Effector memory CD4-positive, alpha-beta T cell (primary cell): ENCODE results near the gene SELE.
"Not testable (repeated sequence)": the region's sequence is repeated elsewhere in the genome, so short reads cannot be mapped to it uniquely, and the experiment has no call there.

Experiments used
- DNase-seq, 3 donors: peaks; one replicate each; pipeline ENCODE4 v3.0.0-alpha.2; 2020
- H3K27ac ChIP-seq: 2 replicates; pipeline ENCODE4 v1.7.0; 2013; ENCODE audit warnings: mild to moderate bottlenecking, low read length, moderate library complexity; ENCODE audit not compliant: insufficient read depth, poor library complexity, severe bottlenecking
- H3K27me3 ChIP-seq: replicated peaks from 2 replicates; pipeline ENCODE4 v1.7.0; 2013; ENCODE audit warnings: mild to moderate bottlenecking, low read length; ENCODE audit not compliant: insufficient read depth, control insufficient read depth, poor library complexity, severe bottlenecking
- H3K36me3 ChIP-seq: 2 replicates; pipeline ENCODE4 v1.7.0; 2013; ENCODE audit warnings: mild to moderate bottlenecking, low read length, moderate library complexity; ENCODE audit not compliant: control insufficient read depth, insufficient read depth
- H3K4me1 ChIP-seq: 2 replicates; pipeline ENCODE4 v1.7.0; 2013; ENCODE audit warnings: low read length, mild to moderate bottlenecking; ENCODE audit not compliant: control insufficient read depth, insufficient read depth, poor library complexity, severe bottlenecking
- H3K4me3 ChIP-seq: 2 replicates; pipeline ENCODE4 v1.7.0; 2013; ENCODE audit warnings: low read length, low read depth, mild to moderate bottlenecking; ENCODE audit not compliant: insufficient read depth, poor library complexity, severe bottlenecking
- H3K9me3 ChIP-seq: 2 replicates; pipeline ENCODE4 v1.7.0; 2013; ENCODE audit warnings: mild to moderate bottlenecking, low read length, moderate library complexity; ENCODE audit not compliant: control insufficient read depth

SELE gene

DNA sequence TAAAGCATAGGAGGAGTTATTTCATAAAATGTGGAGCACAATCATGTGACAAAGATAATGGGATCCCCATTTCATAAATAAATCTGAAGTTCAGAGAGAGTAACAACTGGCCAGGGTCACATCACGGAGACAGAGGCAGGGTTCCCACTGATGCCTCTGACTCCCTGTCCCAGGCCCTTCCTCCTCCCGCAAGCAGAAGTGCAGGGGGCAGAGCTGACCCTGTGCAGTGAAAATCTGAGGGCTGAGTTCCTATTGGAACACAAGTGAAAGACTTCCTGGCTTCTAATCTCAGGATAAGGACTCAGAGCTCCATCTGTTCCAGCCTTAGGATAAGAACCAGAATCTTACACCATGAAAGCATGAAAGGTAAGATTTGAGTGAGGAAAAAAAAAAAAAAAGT lies 44.5 kb downstream of the SELE start:
- DNase-seq, result no peak
- no peaks in the 10 kb centered on the region for H3K36me3 ChIP-seq
- no peak overlapping the region for H3K4me3 ChIP-seq
- no peaks in the 10 kb centered on the region for H3K27me3 ChIP-seq
- H3K4me1 ChIP-seq, result peaks cover 43% of the 10 kb centered on the region
- H3K9me3 ChIP-seq, result no peaks in the 10 kb centered on the region
- peak overlapping the region; percentile 9 for H3K27ac ChIP-seq

DNA sequence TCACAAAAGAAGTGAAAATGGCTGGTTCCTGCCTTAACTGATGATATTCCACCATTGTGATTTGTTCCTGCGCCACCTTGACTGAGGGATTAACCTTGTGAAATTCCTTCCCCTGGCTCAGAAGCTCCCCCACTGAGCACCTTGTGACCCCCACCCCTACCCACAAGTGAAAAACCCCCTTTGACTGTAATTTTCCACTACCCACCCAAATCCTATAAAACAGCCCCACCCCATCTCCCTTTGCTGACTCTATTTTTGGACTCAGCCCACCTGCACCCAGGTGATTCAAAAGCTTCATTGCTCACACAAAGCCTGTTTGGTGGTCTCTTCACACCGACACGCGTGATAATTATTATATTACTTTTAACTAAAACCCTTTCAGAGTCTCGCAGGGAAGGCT lies 45.5 kb downstream of the SELE start:
- H3K4me3 ChIP-seq, H3K9me3 ChIP-seq, H3K27ac ChIP-seq, H3K27me3 ChIP-seq, H3K36me3 ChIP-seq, DNase-seq: not testable (repeated sequence)
- H3K4me1 ChIP-seq, result peaks cover 36% of the 10 kb centered on the region

DNA sequence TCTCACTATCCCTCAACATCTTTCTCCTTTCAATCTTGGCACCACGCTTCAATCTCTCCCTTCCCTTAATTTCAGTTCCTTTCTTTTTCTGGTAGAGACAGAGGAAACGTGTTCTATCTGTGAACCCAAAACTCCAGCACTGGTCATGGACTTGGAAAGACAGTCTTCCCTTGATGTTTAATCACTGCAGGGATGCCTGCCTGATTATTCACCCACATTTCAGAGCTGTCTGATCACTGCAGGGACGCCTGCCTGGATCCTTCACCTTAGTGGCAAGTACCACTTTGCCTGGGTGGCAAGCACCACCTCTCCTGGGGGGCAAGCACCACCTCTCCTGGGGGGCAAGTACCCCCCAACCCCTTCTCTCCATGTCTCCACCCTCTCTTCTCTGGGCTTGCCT lies 50.2 kb downstream of the SELE start:
- Histone ChIP-seq H3K27me3 (no peaks in the 10 kb centered on the region), H3K36me3 (no peaks in the 10 kb centered on the region), H3K27ac (no peak overlapping the region), H3K9me3 (no peaks in the 10 kb centered on the region), H3K4me1 (peaks cover 23% of the 10 kb centered on the region), H3K4me3 (no peak overlapping the region)
- no peak for DNase-seq

DNA sequence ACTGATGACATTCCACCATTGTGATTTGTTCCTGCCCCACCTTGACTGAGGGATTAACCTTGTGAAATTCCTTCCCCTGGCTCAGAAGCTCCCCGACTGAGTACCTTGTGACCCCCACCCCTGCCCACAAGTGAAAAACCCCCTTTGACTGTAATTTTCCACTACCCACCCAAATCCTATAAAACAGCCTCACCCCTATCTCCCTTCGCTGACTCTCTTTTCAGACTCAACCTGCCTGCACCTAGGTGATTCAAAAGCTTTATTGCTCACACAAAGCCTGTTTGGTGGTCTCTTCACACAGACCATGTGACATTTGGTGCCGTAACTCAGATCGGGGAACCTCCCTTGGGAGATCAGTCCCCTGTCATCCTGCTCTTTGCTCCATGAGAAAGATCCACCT lies 50.7 kb downstream of the SELE start:
- H3K27me3 ChIP-seq, H3K4me3 ChIP-seq, H3K9me3 ChIP-seq, H3K27ac ChIP-seq, H3K36me3 ChIP-seq, DNase-seq: not testable (repeated sequence)
- H3K4me1 ChIP-seq, result peaks cover 22% of the 10 kb centered on the region

DNA sequence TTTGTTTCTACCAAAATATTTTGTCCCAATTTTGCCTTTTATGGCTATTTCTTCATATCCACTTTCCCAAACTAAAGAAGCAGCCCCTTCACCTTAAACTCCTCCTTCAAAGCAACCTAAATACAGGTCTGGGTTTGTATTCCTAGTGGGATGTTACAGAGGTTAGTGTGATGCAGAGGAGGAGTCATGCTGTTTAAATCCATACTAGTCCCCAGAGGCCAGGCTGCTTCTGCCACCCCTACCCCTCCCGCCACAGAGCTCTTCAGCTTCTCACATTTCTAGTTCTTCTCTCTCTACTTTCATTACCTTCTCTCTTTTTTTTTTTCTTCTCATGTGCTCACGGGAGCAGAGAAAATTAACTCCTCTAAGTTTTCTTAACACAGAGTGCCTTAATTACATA lies 51.8 kb downstream of the SELE start:
- Histone ChIP-seq H3K4me1 (peaks cover 22% of the 10 kb centered on the region), H3K9me3 (no peaks in the 10 kb centered on the region), H3K36me3 (no peaks in the 10 kb centered on the region), H3K27me3 (no peaks in the 10 kb centered on the region), H3K4me3 (no peak overlapping the region), H3K27ac (no peak overlapping the region)
- no peak for DNase-seq

DNA sequence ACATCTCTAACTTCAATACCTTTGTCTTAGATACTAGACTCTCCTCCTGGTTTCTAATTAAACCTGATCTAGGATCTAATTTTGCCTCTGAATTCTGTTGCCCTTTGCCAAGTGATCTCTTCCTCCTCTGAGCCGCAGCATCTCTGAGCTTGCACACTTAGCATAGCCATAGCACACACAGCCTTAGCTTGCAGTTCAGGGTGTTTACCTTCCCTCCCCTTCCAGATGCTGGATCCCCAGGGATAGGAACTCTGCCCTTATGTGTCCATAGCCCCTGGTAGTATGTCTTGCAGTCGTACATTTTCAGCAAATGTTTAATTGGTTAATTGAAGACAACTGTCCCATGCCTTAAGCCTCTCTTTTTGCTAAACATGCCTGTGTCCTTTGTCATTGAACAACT lies 52.7 kb downstream of the SELE start:
- no peak for DNase-seq
- Histone ChIP-seq H3K27me3 (no peaks in the 10 kb centered on the region), H3K36me3 (no peaks in the 10 kb centered on the region), H3K27ac (no peak overlapping the region), H3K4me3 (no peak overlapping the region), H3K4me1 (peaks cover 27% of the 10 kb centered on the region), H3K9me3 (no peaks in the 10 kb centered on the region)

DNA sequence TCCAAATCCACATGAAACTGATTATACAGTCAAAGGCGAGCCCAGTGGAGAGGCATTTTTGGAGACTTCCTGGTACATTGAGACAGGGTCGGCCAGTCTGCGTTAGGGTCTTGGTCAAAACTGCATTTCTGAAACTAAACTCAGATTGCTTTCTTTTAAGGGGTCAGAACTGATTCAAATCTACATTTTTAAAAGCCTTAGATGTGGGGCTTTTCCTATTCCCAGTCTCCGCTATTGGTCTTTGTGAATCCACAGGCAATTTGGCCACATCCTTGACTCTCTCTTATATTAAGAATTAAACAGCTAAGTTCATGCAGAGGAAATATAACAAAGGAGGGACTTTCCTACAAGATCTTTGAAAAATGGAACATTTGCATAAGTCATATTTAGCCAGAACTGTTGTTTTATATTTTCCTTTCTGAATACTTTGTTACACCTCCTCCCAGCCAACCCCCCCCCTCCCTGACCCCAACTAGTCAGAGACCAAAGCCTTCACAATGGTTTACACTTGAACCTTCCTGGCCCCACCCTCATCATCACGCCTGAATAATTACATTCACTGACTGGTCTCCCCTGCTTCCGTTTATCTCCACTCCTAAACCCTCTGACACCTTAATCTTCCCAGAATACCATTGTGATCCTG lies 53.4 kb downstream of the SELE start:
- no peaks in the 10 kb centered on the region for H3K9me3 ChIP-seq
- no peaks in the 10 kb centered on the region for H3K36me3 ChIP-seq
- peaks cover 29% of the 10 kb centered on the region for H3K4me1 ChIP-seq
- no peaks in the 10 kb centered on the region for H3K27me3 ChIP-seq
- DNase-seq, result no peak
- no peak overlapping the region for H3K27ac ChIP-seq
- H3K4me3 ChIP-seq, result no peak overlapping the region

DNA sequence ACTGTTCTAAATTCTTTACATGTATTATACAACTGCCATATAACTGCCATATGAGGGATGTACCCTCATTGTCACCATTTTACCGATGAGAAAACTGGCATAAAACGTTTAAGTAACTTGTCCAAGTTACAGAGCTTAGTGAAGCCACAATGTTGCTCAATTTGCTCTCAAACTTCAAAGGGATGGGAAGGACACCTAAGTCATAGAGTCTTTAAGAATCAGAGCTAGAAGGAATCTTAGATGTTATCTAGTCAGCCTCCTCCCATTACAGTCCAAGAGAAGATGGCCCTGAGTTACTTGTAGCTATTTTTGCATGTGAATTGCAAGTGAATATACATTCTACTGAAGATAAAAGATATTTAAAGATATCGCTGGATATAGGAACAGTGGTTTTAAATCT lies 54.2 kb downstream of the SELE start:
- Histone ChIP-seq H3K27ac (no peak overlapping the region), H3K27me3 (no peaks in the 10 kb centered on the region), H3K4me1 (peaks cover 29% of the 10 kb centered on the region), H3K4me3 (no peak overlapping the region), H3K36me3 (no peaks in the 10 kb centered on the region), H3K9me3 (no peaks in the 10 kb centered on the region)
- DNase-seq, result no peak

DNA sequence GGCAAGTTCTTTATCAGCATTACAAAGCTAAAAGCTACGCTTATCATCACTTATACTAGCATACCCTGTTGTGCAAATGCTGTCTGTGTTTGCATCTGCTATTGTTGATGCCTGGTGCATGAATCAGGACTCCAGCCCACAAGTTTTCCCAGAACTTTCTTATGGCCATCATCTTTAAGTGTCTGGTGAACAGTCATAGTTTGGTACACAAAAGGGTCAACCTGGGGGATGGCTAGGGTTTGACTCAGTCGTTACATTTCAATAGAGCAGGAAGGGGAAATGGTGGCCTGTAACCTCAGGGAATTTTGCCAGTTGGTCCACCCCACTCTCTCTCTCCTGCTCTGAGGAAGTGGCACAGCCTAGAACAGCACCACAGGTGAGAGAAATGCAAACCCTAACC lies 57.9 kb downstream of the SELE start:
- DNase-seq, result no peak
- no peaks in the 10 kb centered on the region for H3K27me3 ChIP-seq
- H3K9me3 ChIP-seq, result no peaks in the 10 kb centered on the region
- no peaks in the 10 kb centered on the region for H3K36me3 ChIP-seq
- peaks cover 23% of the 10 kb centered on the region for H3K4me1 ChIP-seq
- H3K27ac ChIP-seq, result no peak overlapping the region
- no peak overlapping the region for H3K4me3 ChIP-seq
